GM12878 (cell line): ENCODE data around the gene KCTD16. TPM values are rescaled to one million over a fixed set of nuclear protein-coding genes. Genes with fewer than 3 reads are reported as not detected.

ENCODE experiments used
- ATAC-seq: fragments of 200-7000 bp; cut with Tn5 transposase; 3 replicates; pipeline ENCODE4 v1.9.1; 2020; ENCODE audit warnings: mild to moderate bottlenecking, moderate library complexity
- BruUV-seq: library from RNA; stranded (reverse); fragments of 400-500 nt; replicated peaks from 2 replicates; lab custom pipeline; 2021; lab: Mats Ljungman, UMichigan
- CTCF ChIA-PET: fragments of 300-600 bp; sonication (Branson Sonifier 250); formaldehyde crosslinking; extraction: SDS; loops from one replicate; lab custom pipeline; 2021; ENCODE audit warnings: inconsistent platforms; lab: Yijun Ruan, JAX
- POLR2A ChIA-PET: fragments of 350-600 bp; formaldehyde crosslinking; extraction: SDS; loops from one replicate; lab custom pipeline; 2021; ENCODE audit warnings: inconsistent platforms; lab: Charles Lee
- RAD21 ChIA-PET: fragments of 300-600 bp; sonication (Branson Sonifier 250); formaldehyde crosslinking; loops from one replicate; lab custom pipeline; 2023; ENCODE audit warnings: antibody characterized with exemption; ENCODE audit not compliant: unreplicated experiment; lab: Charles Lee
- SMC1A ChIA-PET: fragments of 300-600 bp; sonication (Branson Sonifier 250); formaldehyde crosslinking; loops from one replicate; lab custom pipeline; 2023; ENCODE audit not compliant: unreplicated experiment, uncharacterized antibody; lab: Charles Lee
- DNase-seq: peaks from one replicate; pipeline ENCODE4 v3.0.0-alpha.2; 2011; ENCODE audit warnings: low read depth, low spot score
- FAIRE-seq: peaks from 3 replicates; lab custom pipeline; 2011; peaks lifted over from hg19 to GRCh38; lab: Jason Lieb, UNC
- H2AFZ ChIP-seq: 2 replicates; pipeline ENCODE4 v1.6.0; 2011; ENCODE audit warnings: low read depth, low read length, control low read depth; ENCODE audit not compliant: control insufficient read depth
- H3K27ac ChIP-seq: 2 replicates; pipeline ENCODE4 v1.5.1; 2011; ENCODE audit warnings: control low read depth; ENCODE audit not compliant: control insufficient read depth, insufficient read depth
- H3K27me3 ChIP-seq, 2 experiments: replicated peaks in 1 of 2; 2 replicates each; pipeline versions ENCODE4 v1.6.0 to v1.6.1; 2011; ENCODE audit warnings: low read length in 1 of 2; ENCODE audit not compliant: control insufficient read depth in 2 of 2, insufficient read depth in 2 of 2
- H3K36me3 ChIP-seq, 2 experiments: 2 replicates each; pipeline ENCODE4 v1.5.1; 2011; ENCODE audit warnings: low read length in 1 of 2; ENCODE audit not compliant: control insufficient read depth in 2 of 2, insufficient read depth in 2 of 2
- H3K4me1 ChIP-seq: 2 replicates; pipeline ENCODE4 v1.6.1; 2011; ENCODE audit warnings: mild to moderate bottlenecking, low read length, moderate library complexity, mixed read lengths; ENCODE audit not compliant: control insufficient read depth, insufficient read depth
- H3K4me2 ChIP-seq: 2 replicates; pipeline ENCODE4 v1.6.0; 2011; ENCODE audit warnings: control low read depth; ENCODE audit not compliant: control insufficient read depth, insufficient read depth
- H3K4me3 ChIP-seq: fragments of 200-600 bp; sonication (generic); 2 replicates; pipeline ENCODE4 v1.5.1; 2016
- H3K79me2 ChIP-seq: 2 replicates; pipeline ENCODE4 v1.6.0; 2011; ENCODE audit warnings: low read length; ENCODE audit not compliant: control insufficient read depth, insufficient read depth
- H3K9ac ChIP-seq: 2 replicates; pipeline ENCODE4 v1.8.0; 2011; ENCODE audit warnings: low read length, control low read depth, mixed read lengths; ENCODE audit not compliant: control insufficient read depth, insufficient read depth
- H3K9me3 ChIP-seq: replicated peaks from 3 replicates; pipeline ENCODE4 v1.5.1; 2011; ENCODE audit warnings: mild to moderate bottlenecking, low read length; ENCODE audit not compliant: control insufficient read depth, insufficient read depth
- H4K20me1 ChIP-seq: 2 replicates; pipeline ENCODE4 v1.6.0; 2011; ENCODE audit not compliant: control insufficient read depth, insufficient read depth
- BRCA1 ChIP-seq: IDR thresholded peaks from 2 replicates; pipeline ENCODE4 v1.6.1; 2011; ENCODE audit warnings: low read depth, low read length, improper control_type of control experiment
- CBFB ChIP-seq: IDR thresholded peaks from 2 replicates; pipeline ENCODE4 v1.6.1; 2016; ENCODE audit warnings: antibody characterized with exemption, low read depth
- CHD1 ChIP-seq: IDR thresholded peaks from 2 replicates; pipeline ENCODE4 v1.6.1; 2012; ENCODE audit warnings: low read depth, low read length, improper control_type of control experiment
- EGR1 ChIP-seq, 2 experiments: IDR thresholded peaks; 1 replicate in 1 of 2; 2 replicates in 1 of 2; pipeline ENCODE4 v1.6.1; 2011 to 2012; ENCODE audit warnings: low read depth in 2 of 2, low read length in 2 of 2, borderline replicate concordance in 1 of 2, mild to moderate bottlenecking in 1 of 2, moderate library complexity in 1 of 2
- EP300 ChIP-seq, 2 experiments: fragments of 150-350 bp in 1 of 2; IDR thresholded peaks; 2 replicates each; pipeline ENCODE4 v1.6.1; 2011 to 2012; ENCODE audit warnings: low read depth in 2 of 2, low read length in 2 of 2, borderline replicate concordance in 1 of 2, improper control_type of control experiment in 1 of 2, inconsistent platforms in 1 of 2; ENCODE audit not compliant: control insufficient read depth in 1 of 2
- ETV6 ChIP-seq, 2 experiments: fragments of 450-650 bp in 1 of 2; IDR thresholded peaks in 1 of 2; conservative IDR thresholded peaks in 1 of 2; 2 replicates each; pipeline ENCODE4 v1.6.1; 2014; ENCODE audit warnings: antibody characterized with exemption in 1 of 2, borderline replicate concordance in 1 of 2, low read depth in 1 of 2, mild to moderate bottlenecking in 1 of 2, moderate library complexity in 1 of 2
- HDAC6 ChIP-seq: fragments of 200-600 bp; sonication (generic); IDR thresholded peaks from one replicate; pipeline ENCODE4 v1.8.0; 2017; ENCODE audit warnings: antibody characterized with exemption; ENCODE audit not compliant: unreplicated experiment
- KLF5 ChIP-seq: fragments of 450-650 bp; IDR thresholded peaks from 2 replicates; pipeline ENCODE4 v1.6.1; 2014; ENCODE audit warnings: mild to moderate bottlenecking; ENCODE audit not compliant: partially characterized antibody
- NBN ChIP-seq: fragments of 450-650 bp; IDR thresholded peaks from 2 replicates; pipeline ENCODE4 v1.6.1; 2016
- PAX8 ChIP-seq: fragments of 450-650 bp; IDR thresholded peaks from 2 replicates; pipeline ENCODE4 v1.6.1; 2017; ENCODE audit warnings: mild to moderate bottlenecking, moderate library complexity
- REST ChIP-seq: IDR thresholded peaks from 2 replicates; pipeline ENCODE4 v1.6.1; 2012; ENCODE audit warnings: mild to moderate bottlenecking, low read depth, low read length
- SPI1 ChIP-seq: IDR thresholded peaks from 2 replicates; pipeline ENCODE4 v1.6.1; 2011; ENCODE audit warnings: low read depth, mild to moderate bottlenecking, low read length, moderate library complexity, borderline replicate concordance; ENCODE audit not compliant: insufficient read depth
- USF2 ChIP-seq: IDR thresholded peaks from 2 replicates; pipeline ENCODE4 v1.6.1; 2011; ENCODE audit warnings: low read depth, low read length, improper control_type of control experiment, borderline replicate concordance
- WGBS: methylation state at CpG from one replicate; pipeline ENCODE4 v1.1.6; 2016; ENCODE audit warnings: low lambda C conversion rate; ENCODE audit not compliant: insufficient replicate concordance, insufficient coverage; ENCODE audit errors: missing lambda C conversion rate; 5-methylcytosine and 5-hydroxymethylcytosine counted together
- in situ Hi-C: fragments of 300-500 bp; cut with MboI; formaldehyde crosslinking; loops from 9 replicates; pipeline ENCODE4 v1.14.3; 2018; ENCODE audit warnings: mixed read lengths
- intact Hi-C: fragments of 100-400 bp; cut with micrococcal nuclease; formaldehyde crosslinking; loops from one replicate; pipeline ENCODE4 v1.14.2; 2022; ENCODE audit not compliant: unreplicated experiment
- polyA plus RNA-seq, 11 experiments: library from polyadenylated mRNA; depleted of rRNA in 4 of 11; unstranded in 6 of 11; stranded (reverse) in 5 of 11; fragments of >200 nt; fragmentation: Nextera tagmentation in 4 of 11; fragmentation: Illumina TruSeq in 1 of 11; extraction: Ambion mirVana in 4 of 11; extraction: Trizol in 1 of 11; gene quantifications; 1 replicate in 1 of 11; 2 replicates in 10 of 11; pipeline versions ENCODE4 v1.2.1 to v1.2.3, GENCODE V29; 2011 to 2016; ENCODE audit warnings: inconsistent platforms in 2 of 11, missing spikeins in 2 of 11, low read depth in 1 of 11
- total RNA-seq, 4 experiments: library from RNA; depleted of rRNA in 3 of 4; stranded (reverse); fragments of >200 nt in 3 of 4; fragmentation: Illumina TruSeq in 1 of 4; extraction: Trizol in 1 of 4; gene quantifications; 2 replicates each; pipeline versions ENCODE4 v1.2.1 to v1.2.3, GENCODE V29; 2013 to 2021

KCTD16 gene
- total and polyA plus RNA-seq, 10 of the 15 experiments (the other 5 are each of a cell fraction or from before 2014, with no cell fraction given) = 0.03 to 0.10 (median 0.06) TPM; not detected in 3

GRCh38 chr5:144438237-144438636, 267.6 kb downstream of the KCTD16 start (continued):
- no peak for TF ChIP-seq REST

GRCh38 chr5:144448457-144448856, 277.8 kb downstream of the KCTD16 start:
- Histone ChIP-seq H2AFZ (no peak overlapping the region), H3K9ac (no peak overlapping the region), H3K27ac (no peak overlapping the region), H3K4me1 (no peaks in the 10 kb centered on the region), H4K20me1 (no peaks in the 10 kb centered on the region), H3K27me3 (no peaks in the 10 kb centered on the region), H3K4me2 (no peak overlapping the region), H3K4me3 (no peak overlapping the region), H3K9me3 (no peaks in the 10 kb centered on the region), H3K79me2 (no peaks in the 10 kb centered on the region), H3K36me3 (no peaks in the 10 kb centered on the region)
- ChIA-PET CTCF (no interaction called here), POLR2A (no interaction called here), RAD21 (no interaction called here), SMC1A (no interaction called here)
- DNase-seq (no peak), ATAC-seq (no peak), FAIRE-seq (peak; percentile 47)
- 3% methylated on average over 2 of the region's 2 CpGs for WGBS
- BruUV-seq = no TSS peak
- TF ChIP-seq PAX8 (no peak), CHD1 (no peak), KLF5 (no peak), BRCA1 (no peak), CBFB (no peak), ETV6 (conservative IDR thresholded peaks at IDR 0.05 in 1 of 2, IDR thresholded peaks at IDR 0.05 in 1 of 2; ENCODE audit: borderline replicate concordance in 1 of 2, low read depth in 1 of 2) (no peak), HDAC6 (no peak), NBN (no peak), EGR1 (IDR thresholded peaks at IDR 0.05; ENCODE audit: borderline replicate concordance in 1 of 2, low read depth in 2 of 2, low read length in 2 of 2) (no peak), USF2 (no peak), SPI1 (no peak), EP300 (IDR thresholded peaks at IDR 0.05; ENCODE audit: borderline replicate concordance in 1 of 2, control insufficient read depth in 1 of 2, low read depth in 2 of 2, low read length in 2 of 2) (no peak)
- in situ Hi-C loops (no loop called here), intact Hi-C loops (no loop called here)
